ENCODE results near the gene TMUB2.
"Not testable (repeated sequence)": the region's sequence is repeated elsewhere in the genome, so short reads cannot be mapped to it uniquely, and the experiment has no call there.

Gene TMUB2

GRCh38 chr17:44186307-44187130, at the start of gene TMUB2:
TSS of gene TMUB2 (plus strand) at chr17:44186972. CDS start at chr17:44187709, 737 bp downstream.
- no peak for TF ChIP-seq CTCF (IDR thresholded peaks at IDR 0.05; ENCODE audit: insufficient read depth, low read depth, low read length, missing control alignments)
- H3K4me3 ChIP-seq (ENCODE audit: low read depth, low read length): peak within 1 kb of the TSS; percentile 95
- peak; percentile 100 for DNase-seq (ENCODE audit: low read depth)

GRCh38 chr17:44137891-44138709, 48.7 kb upstream of the TMUB2 start:
- no peak overlapping the region for H3K4me3 ChIP-seq (ENCODE audit: low read depth, low read length)
- peak; percentile 32 for DNase-seq (ENCODE audit: low read depth)

GRCh38 chr17:44143921-44144320, 42.9 kb upstream of the TMUB2 start:
- H3K4me3 ChIP-seq (ENCODE audit: low read depth, low read length); DNase-seq (ENCODE audit: low read depth): not testable (repeated sequence)

More at GRCh38 chr17:44137891-44138709, 48.7 kb upstream of the TMUB2 start:
- TF ChIP-seq CTCF (IDR thresholded peaks at IDR 0.05; ENCODE audit: insufficient read depth, low read depth, low read length, missing control alignments): no peak

- H3K4me3 ChIP-seq (ENCODE audit: low read depth, low read length): no peak overlapping the region
- no peak for DNase-seq (ENCODE audit: low read depth)
- no peak for TF ChIP-seq CTCF (IDR thresholded peaks at IDR 0.05; ENCODE audit: insufficient read depth, low read depth, low read length, missing control alignments)
Measured at GRCh38 chr17:44144966-44145739, 41.6 kb upstream of the TMUB2 start.

- no peak for DNase-seq (ENCODE audit: low read depth)
- H3K4me3 ChIP-seq (ENCODE audit: low read depth, low read length): no peak overlapping the region
Measured at GRCh38 chr17:44146375-44147346, 40.1 kb upstream of the TMUB2 start.

GRCh38 chr17:44147812-44148211, 39.0 kb upstream of the TMUB2 start:
- no peak for TF ChIP-seq CTCF (IDR thresholded peaks at IDR 0.05; ENCODE audit: insufficient read depth, low read depth, low read length, missing control alignments)
- no peak overlapping the region for H3K4me3 ChIP-seq (ENCODE audit: low read depth, low read length)
- DNase-seq (ENCODE audit: low read depth): no peak

More at GRCh38 chr17:44146375-44147346, 40.1 kb upstream of the TMUB2 start:
- no peak for TF ChIP-seq CTCF (IDR thresholded peaks at IDR 0.05; ENCODE audit: insufficient read depth, low read depth, low read length, missing control alignments)

GRCh38 chr17:44149066-44149465, 37.7 kb upstream of the TMUB2 start:
- DNase-seq (ENCODE audit: low read depth); H3K4me3 ChIP-seq (ENCODE audit: low read depth, low read length): not testable (repeated sequence)
